Measurements from ENCODE around the gene PLCB3. TPM values are rescaled to one million over a fixed set of nuclear protein-coding genes. Genes with fewer than 3 reads are reported as not detected.

The PLCB3 gene
- total and polyA plus RNA-seq, 10 of the 15 experiments (the other 5 are each of a cell fraction or from before 2014, with no cell fraction given) = 0.03 to 10.3 (median 3.3) TPM

DNA sequence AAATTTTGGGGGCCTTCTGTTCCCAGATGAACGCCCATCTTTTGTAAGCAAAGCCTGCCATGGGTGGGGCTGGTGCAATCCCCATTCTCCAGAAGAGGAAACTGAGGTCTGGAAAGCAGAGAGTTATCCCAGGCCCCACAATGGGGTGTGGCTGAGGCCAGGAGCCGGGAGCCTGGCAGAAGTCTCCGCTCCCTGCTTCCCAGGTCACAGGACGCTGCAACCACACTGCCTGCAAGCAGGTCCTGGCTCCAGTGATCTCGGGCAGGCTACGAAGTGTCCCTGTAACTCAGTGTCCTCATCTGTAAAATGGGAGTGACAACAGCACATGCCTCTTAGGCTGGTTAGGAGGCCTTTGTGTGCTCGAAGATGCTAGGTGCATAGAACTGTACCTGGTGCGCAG, 1.7 kb downstream of the PLCB3 start (continued):
- TF ChIP-seq EP300 (IDR thresholded peaks at IDR 0.05; ENCODE audit: borderline replicate concordance in 1 of 2, control insufficient read depth in 1 of 2, low read depth in 2 of 2, low read length in 2 of 2) = no peak

DNA sequence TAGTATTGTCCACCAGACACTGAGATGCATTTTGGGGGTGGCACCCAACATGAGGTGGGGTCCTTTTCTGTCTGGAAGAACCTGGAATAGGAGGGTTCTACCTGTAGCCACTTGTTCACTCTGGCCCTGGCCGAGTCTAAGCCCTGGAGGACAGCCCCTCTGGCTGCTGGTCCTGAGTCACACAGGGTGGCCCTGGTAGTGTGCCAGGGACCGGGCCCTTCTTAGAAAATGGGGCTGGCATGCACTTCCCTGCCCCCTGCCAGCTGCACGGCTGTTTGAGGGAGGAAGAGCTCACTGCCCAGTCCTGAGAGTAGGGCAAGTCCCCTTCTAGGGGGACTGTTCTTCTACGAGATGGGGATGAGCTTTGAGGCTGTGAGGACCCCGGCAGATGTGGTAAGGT, 2.2 kb downstream of the PLCB3 start:
- ChIA-PET CTCF (interaction anchor here (1.1 to 1.3 kb wide), 2 partner anchors 51 to 64 kb away, joined by 3 read pairs; partner anchors contain the start of genes PRDX5 and TRMT112), POLR2A (interaction anchor here (1.9 kb wide), 1 partner anchor 17 kb away, joined by 5 read pairs; no protein-coding TSS in a partner anchor), SMC1A (ENCODE audit: uncharacterized antibody, unreplicated experiment) (interaction anchor here (1.1 kb wide), 1 partner anchor 49 kb away, joined by 5 read pairs; no protein-coding TSS in a partner anchor)

More for the DNA sequence above, 2.2 kb downstream of the PLCB3 start:
- Histone ChIP-seq H3K9ac (ENCODE audit: control insufficient read depth, insufficient read depth, low read length) (no peak overlapping the region), H3K36me3 (ENCODE audit: control insufficient read depth in 2 of 2, insufficient read depth in 2 of 2, low read length in 1 of 2) (no peaks in the 10 kb centered on the region; a peak in 2 of 4 replicates), H3K4me3 (no peak overlapping the region), H3K4me2 (ENCODE audit: control insufficient read depth, insufficient read depth) (no peak overlapping the region), H3K79me2 (ENCODE audit: control insufficient read depth, insufficient read depth, low read length) (no peaks in the 10 kb centered on the region; the same call in 1 of the 2 replicates), H3K27ac (ENCODE audit: control insufficient read depth, insufficient read depth) (no peak overlapping the region), H2AFZ (ENCODE audit: control insufficient read depth, low read depth, low read length) (no peak overlapping the region), H3K9me3 (replicated peaks; ENCODE audit: control insufficient read depth, insufficient read depth, low read length) (no peaks in the 10 kb centered on the region), H3K4me1 (ENCODE audit: control insufficient read depth, insufficient read depth, low read length) (peaks cover 6% of the 10 kb centered on the region), H4K20me1 (ENCODE audit: control insufficient read depth, insufficient read depth) (no peaks in the 10 kb centered on the region), H3K27me3 (replicated peaks in 1 of 2; ENCODE audit: control insufficient read depth in 2 of 2, insufficient read depth in 2 of 2, low read length in 1 of 2) (no peaks in the 10 kb centered on the region)
- RAD21 ChIA-PET (ENCODE audit: unreplicated experiment) = no interaction called here
- 51% methylated on average over 5 of the region's 5 CpGs for WGBS (ENCODE audit: insufficient coverage, insufficient replicate concordance, low lambda C conversion rate, missing lambda C conversion rate)
- FAIRE-seq = no peak
- intact Hi-C loops (cut with micrococcal nuclease; ENCODE audit: unreplicated experiment) = no loop called here
- ATAC-seq = no peak
- in situ Hi-C loops (cut with MboI) = no loop called here
- BruUV-seq (replicated peaks) = no TSS peak
- no peak for DNase-seq (ENCODE audit: low read depth, low spot score)
- TF ChIP-seq POLR2AphosphoS2 (IDR thresholded peaks at IDR 0.05; ENCODE audit: low read depth, low read length) (no peak), GATAD2B (conservative IDR thresholded peaks at IDR 0.05; ENCODE audit: low read depth) (no peak), FOS (IDR thresholded peaks at IDR 0.05; ENCODE audit: borderline replicate concordance, extremely low read depth, insufficient read length) (no peak), CBFB (IDR thresholded peaks at IDR 0.05; ENCODE audit: low read depth) (no peak), PKNOX1 (IDR thresholded peaks at IDR 0.05) (no peak), WRNIP1 (IDR thresholded peaks at IDR 0.05; ENCODE audit: borderline replicate concordance, low read depth, low read length) (no peak), MYC (IDR thresholded peaks at IDR 0.05; ENCODE audit: insufficient read depth, insufficient read length, insufficient replicate concordance, low read length, severe bottlenecking) (no peak), CUX1 (IDR thresholded peaks at IDR 0.05; ENCODE audit: insufficient replicate concordance, low read depth, low read length) (no peak), CHD1 (IDR thresholded peaks at IDR 0.05; ENCODE audit: low read depth, low read length) (no peak), EGR1 (IDR thresholded peaks at IDR 0.05; ENCODE audit: borderline replicate concordance in 1 of 2, low read depth in 2 of 2, low read length in 2 of 2) (no peak), TAF1 (IDR thresholded peaks at IDR 0.05; ENCODE audit: borderline replicate concordance, low read depth, low read length) (no peak)
